Measurements from ENCODE around the gene SPEM3.

- TF ChIP-seq CTCF (IDR thresholded peaks at IDR 0.05), result no peak
- no peak for TF ChIP-seq POLR2A (IDR thresholded peaks at IDR 0.05)
Measured at GRCh38 chr17:7427549-7427948, 1.1 kb upstream of the SPEM3 start.
